Measurements from ENCODE around the gene SPATA9.

Gene SPATA9

GRCh38 chr5:95627971-95628810 is 54.6 kb downstream of the SPATA9 start:
- H3K27ac ChIP-seq = peak overlapping the region in 1 of 21 experiments; percentile 50
- H3K4me3 ChIP-seq = no peak overlapping the region

- Histone ChIP-seq H3K27ac (no peak overlapping the region), H3K4me3 (no peak overlapping the region)
These were observed 56.1 kb downstream of the SPATA9 start for GRCh38 chr5:95626701-95627100.

GRCh38 chr5:95624368-95624767 is 58.4 kb downstream of the SPATA9 start:
- Histone ChIP-seq H3K4me3 (no peak overlapping the region), H3K27ac (no peak overlapping the region)

GRCh38 chr5:95623706-95624105 is 59.1 kb downstream of the SPATA9 start:
- no peak overlapping the region for H3K27ac ChIP-seq
- H3K4me3 ChIP-seq = no peak overlapping the region

- no peak overlapping the region for H3K4me3 ChIP-seq
- H3K27ac ChIP-seq = peak overlapping the region in 3 of 21 experiments; percentile 49 to 85 (median 82)
These were observed 60.8 kb downstream of the SPATA9 start for GRCh38 chr5:95621839-95622629.

- Histone ChIP-seq H3K27ac (peak overlapping the region in 14 of 21 experiments; percentile 17 to 85 (median 52)), H3K4me3 (peak overlapping the region; percentile 37 to 63 (median 51))
These were observed 61.6 kb downstream of the SPATA9 start for GRCh38 chr5:95620870-95621838.

GRCh38 chr5:95620030-95620869 is 62.5 kb downstream of the SPATA9 start, which contains the start of gene GPR150:
TSS of gene GPR150 (plus strand) at chr5:95620087. CDS start at chr5:95620276, 189 bp downstream.
- H3K4me3 ChIP-seq = peak within 1 kb of the TSS; percentile 37 to 63 (median 51)
- H3K27ac ChIP-seq = peak within 1 kb of the TSS in 16 of 21 experiments; percentile 4 to 85 (median 50)

- peak overlapping the region; percentile 37 to 63 (median 51) for H3K4me3 ChIP-seq
- H3K27ac ChIP-seq = peak overlapping the region in 2 of 21 experiments; percentile 37 to 82
These were observed 63.2 kb downstream of the SPATA9 start for GRCh38 chr5:95619514-95620029.

GRCh38 chr5:95619096-95619495 is 63.7 kb downstream of the SPATA9 start:
- Histone ChIP-seq H3K4me3 (peak overlapping the region in 1 of 7 experiments; percentile 63), H3K27ac (no peak overlapping the region)

- Histone ChIP-seq H3K4me3 (no peak overlapping the region), H3K27ac (no peak overlapping the region)
These were observed 65.7 kb downstream of the SPATA9 start for GRCh38 chr5:95617057-95617456.

- H3K4me3 ChIP-seq = no peak overlapping the region
- no peak overlapping the region for H3K27ac ChIP-seq
These were observed 67.7 kb downstream of the SPATA9 start for GRCh38 chr5:95615164-95615467.

GRCh38 chr5:95613514-95613913 is 69.3 kb downstream of the SPATA9 start:
- H3K27ac ChIP-seq = no peak overlapping the region
- no peak overlapping the region for H3K4me3 ChIP-seq

GRCh38 chr5:95611396-95611795 is 71.4 kb downstream of the SPATA9 start:
- Histone ChIP-seq H3K4me3 (no peak overlapping the region), H3K27ac (no peak overlapping the region)

GRCh38 chr5:95610546-95610945 is 72.2 kb downstream of the SPATA9 start:
- no peak overlapping the region for H3K4me3 ChIP-seq
- H3K27ac ChIP-seq = no peak overlapping the region

- no peak overlapping the region for H3K4me3 ChIP-seq
- no peak overlapping the region for H3K27ac ChIP-seq
These were observed 73.1 kb downstream of the SPATA9 start for GRCh38 chr5:95609711-95610110.

Measured in skin epidermis (tissue), 12 donors.